GM15510 (cell line): ENCODE data around the gene GMDS.

Source experiments
- POLR2A ChIP-seq: IDR thresholded peaks from 3 replicates; pipeline ENCODE4 v1.6.1; 2011; ENCODE audit warnings: borderline replicate concordance; ENCODE audit not compliant: insufficient read length; ENCODE audit errors: extremely low read depth

GMDS gene

DNA sequence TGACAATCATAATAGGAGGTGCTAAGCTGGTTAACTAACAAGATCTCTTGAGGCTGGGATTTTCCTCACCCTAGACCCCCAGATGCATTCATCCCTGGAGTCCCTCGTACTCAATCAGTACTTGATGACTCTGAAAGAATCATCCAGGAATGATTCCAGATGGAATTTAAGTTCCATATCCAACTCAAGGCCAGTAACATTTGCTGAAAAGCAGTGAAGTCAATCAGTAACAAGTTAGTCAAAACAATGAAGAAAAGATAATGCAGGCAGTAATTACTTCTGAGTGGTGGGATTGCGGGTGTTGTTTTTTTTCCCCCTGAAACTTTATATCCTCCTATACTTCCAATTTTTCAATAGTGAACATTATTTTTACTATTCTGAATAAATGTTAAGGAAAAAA, 18.6 kb downstream of the GMDS start:
- no peak for TF ChIP-seq POLR2A

DNA sequence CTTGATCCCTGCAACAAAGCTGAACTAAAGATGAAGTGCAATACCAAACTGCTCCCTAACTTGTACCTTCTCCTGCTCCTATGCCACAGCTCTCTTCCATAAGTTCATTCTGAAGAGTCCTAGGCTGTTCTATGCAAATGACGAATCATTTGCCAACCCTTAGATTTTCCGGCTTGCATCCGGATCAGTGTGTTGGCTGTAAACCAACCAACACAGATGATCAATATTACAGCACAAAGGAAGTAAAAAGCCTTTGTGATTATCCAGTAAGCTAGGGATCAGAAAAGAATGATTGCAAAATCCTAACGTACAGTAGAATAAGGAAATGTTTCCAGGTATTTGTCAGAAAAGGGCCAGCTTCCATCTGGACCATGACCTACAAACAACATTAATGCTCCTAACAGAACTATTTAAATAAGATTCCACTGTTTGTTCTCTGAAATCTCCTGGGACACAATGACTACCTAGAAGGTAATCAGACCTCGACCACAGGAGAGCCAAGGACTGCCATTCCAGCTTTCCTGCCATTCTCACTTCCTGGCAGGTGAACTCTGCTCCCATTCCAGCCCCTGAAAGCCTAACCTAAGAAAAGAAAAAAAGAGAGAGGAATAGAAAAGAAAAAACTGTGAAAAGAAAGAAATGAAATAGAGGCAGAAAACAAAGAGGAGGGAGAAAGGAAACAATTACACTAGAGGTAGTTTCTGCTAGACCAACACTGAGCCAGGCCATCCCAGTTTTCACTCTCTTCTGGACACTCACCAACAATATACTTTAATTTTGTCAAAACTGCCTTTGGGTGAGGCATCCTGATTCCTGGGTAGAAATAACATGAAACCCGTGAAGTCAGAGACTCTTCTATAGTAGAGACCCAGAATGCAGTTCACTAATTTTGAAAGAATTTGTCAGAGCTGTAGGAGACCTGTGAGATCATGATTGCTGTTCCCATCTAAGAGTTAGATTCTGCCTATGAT, 19.7 kb downstream of the GMDS start:
- no peak for TF ChIP-seq POLR2A

DNA sequence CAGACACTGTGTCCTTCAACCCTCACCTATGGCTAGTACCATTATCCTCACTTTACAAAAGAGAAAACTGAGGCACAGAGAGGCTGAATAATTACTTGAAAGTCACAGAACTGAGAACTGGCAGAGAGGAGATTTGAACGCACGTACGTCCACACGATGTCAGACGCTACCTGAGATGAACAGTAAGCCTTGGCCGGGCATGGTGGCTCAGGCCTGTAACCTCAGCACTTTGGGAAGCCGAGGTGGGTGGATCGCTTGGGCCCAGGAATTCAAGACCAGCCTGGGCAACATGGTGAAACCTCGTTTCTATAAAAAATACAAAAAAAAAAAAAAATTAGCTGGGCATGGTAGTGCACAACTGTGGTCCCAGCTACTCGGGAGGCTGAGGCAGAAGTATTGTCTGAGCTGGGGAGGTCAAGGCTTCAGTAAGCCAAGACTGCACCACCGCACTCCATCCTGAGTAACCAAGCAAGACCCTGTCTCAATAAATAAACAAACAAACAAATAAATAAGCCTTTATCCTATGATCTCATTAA, 20.5 kb downstream of the GMDS start:
- no peak for TF ChIP-seq POLR2A

DNA sequence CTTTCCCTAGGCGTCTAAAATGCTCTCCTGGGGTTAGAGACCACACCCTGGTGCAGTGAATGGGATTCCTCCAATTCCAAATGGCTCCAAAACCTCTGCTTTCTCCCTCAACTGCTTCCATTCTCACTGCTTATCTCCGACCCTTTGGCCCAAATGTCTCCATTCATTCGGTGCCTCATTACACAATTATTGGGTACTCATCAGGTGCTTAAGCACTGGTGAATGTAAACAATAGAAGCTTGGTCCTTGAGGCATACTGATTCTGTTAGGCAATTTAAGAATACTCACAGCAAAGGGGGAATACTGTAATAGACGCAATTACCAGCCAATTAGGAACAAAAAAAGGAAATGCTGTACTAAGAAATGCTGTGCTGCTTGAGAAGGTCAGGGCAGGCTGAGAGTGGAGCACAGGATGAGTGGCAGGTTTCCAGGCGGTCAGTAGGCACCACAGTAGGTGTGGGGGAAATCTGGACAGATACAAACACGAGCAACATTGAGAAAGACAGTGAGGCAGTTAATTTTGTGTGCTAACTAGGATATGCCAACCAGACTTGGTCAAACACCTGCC, 23.0 kb downstream of the GMDS start:
- TF ChIP-seq POLR2A = no peak

DNA sequence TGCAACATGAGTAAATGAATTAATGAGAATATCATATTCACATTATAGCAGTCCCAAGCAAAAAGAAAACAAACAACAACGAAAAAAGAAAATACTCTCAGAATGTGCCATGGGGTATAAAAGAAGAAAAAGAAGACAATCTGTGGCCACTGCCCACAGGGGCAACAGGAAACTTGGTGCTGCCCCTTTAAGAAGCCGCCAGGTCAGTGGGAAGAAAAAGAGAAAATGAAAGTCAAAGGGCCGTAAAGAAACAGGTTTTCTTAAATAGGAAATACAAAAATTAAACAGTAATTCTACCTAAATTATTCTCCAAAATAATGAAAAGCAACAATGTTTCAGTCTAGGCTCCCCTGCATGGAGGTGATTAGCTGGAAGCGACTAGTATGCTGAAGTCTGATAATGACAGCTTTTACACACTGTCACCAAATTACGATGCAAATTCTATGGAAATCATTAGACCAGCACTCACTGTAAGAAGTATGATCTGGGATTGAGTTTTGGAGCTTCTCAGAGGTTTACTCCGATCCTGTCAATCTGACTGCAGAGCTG, 23.6 kb downstream of the GMDS start:
- no peak for TF ChIP-seq POLR2A

DNA sequence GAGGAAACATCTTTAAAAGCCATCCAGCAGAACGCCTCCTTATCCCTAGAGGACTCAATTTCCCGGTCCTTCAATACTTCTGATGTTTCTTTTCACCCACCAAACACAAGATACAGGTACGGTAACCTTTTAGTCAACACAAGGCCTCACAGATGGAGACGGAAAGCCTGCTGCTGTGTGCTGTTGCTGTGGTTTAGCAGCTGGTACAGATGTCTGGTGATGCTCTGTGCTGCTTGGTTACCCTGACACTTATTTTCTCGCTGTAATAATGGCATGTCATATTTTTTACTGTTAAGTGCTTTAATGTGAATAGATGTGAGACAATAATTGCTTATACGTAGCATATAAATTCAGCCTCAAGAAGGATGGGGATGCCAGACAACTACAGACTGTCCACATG, 25.3 kb downstream of the GMDS start:
- no peak for TF ChIP-seq POLR2A

DNA sequence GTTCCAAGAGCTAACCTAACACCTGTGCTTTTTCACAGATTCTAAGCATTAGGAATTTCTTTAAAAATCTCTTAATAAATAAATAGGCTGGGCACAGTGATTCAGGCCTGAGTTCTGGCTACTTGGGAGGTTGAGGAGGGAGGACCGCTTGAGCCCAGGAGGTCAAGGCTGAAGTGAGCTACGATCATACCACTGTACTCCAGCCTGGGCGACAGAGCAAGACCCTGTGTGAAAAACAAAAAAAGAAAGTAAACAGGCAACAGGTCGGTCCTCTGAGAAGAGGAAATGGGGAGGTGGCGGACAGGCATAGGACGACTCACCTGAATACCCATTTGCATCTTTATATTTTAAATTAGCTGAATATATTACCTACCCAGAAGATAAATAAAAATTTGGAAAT, 26.5 kb downstream of the GMDS start:
- TF ChIP-seq POLR2A = no peak

DNA sequence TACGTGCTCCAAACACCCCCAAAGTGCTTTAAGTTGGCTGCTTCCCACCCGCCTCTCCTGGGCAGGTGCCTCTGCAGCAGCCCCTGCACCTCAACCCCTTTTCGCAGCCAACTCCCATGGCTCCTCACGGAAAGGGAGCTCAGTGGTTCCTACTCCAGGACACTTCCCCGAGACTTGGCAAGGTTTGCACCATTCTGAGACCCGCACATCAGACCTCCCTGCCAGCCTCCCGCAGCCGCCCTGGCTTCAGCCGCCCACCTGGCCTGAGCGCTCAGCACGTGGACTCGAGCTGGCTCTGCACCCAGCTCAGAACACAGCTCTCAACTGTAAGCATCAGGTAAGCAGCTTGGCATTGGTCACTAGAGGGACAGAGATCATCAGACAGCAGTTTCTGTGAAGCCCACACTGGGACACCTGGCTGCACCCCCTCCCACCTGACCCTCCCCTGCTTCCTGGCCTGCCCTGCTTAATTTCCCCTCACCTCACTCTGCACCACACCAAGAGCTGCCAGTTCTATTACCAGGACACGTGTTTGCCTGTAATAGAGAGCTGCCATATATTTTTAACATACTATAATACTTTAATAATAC, 28.5 kb downstream of the GMDS start:
- no peak for TF ChIP-seq POLR2A

DNA sequence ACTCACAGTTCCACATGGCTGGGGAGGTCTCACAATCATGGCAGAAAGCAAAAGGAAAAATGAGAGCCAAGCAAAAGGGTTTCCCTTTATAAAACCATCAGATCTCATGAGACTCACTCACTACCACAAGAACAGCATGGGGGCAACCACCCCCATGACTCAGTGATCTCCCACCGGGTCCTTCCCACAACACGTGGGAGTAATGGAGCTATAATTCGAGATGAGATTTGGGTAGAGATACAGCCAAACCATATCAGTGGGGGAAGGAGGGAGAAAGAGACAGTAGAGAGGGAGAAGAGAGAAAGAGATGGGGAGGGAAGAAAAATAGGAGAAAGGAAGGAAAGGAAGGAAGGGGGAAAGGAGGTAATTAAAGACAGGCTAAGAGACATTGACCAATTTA, 30.1 kb downstream of the GMDS start:
- TF ChIP-seq POLR2A = no peak

DNA sequence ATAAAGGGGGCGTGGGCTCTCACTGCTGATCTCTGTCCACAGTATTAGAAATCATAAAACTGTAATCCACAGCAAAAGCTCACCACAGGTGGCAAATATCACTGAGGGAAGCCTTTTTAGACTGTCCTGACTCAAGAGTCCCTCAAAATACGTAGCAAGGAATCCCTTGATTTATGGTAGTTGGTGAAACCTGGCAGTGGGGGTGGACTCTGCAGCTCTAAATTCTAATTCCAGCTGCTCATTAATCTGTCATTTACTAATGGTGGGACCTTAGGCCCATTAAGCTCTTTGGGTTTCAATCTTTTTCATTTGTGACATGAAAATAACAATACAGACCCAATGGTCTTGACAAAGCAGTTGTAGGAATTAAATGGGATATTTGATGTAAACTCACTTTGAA, 32.3 kb downstream of the GMDS start:
- TF ChIP-seq POLR2A = no peak

DNA sequence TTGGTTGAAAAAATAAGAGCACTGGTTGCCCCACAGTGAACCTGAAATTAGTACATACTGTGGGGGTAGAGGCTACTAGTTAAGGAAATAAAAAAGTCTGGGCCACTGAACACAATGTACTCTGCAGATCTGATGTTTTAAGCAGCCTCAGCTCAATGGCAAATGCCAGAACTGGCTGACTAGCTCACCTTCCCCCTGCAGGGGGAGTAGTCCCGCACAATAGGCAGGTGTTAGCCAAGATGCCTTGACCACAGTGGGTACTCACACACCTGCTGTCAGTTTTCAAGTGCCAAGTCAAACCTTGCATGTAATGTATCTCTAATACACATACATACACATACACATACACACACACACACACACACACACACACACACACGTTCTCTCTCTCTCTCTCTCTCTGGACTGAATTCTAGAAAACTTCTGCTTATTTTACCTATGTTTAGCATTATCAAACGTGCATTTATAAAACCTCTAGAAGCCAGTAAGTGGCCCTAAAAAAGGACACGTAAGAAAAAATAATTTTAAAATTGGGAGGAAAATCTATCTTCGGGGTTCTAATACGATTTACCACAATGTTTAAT, 36.1 kb downstream of the GMDS start:
- TF ChIP-seq POLR2A = no peak

DNA sequence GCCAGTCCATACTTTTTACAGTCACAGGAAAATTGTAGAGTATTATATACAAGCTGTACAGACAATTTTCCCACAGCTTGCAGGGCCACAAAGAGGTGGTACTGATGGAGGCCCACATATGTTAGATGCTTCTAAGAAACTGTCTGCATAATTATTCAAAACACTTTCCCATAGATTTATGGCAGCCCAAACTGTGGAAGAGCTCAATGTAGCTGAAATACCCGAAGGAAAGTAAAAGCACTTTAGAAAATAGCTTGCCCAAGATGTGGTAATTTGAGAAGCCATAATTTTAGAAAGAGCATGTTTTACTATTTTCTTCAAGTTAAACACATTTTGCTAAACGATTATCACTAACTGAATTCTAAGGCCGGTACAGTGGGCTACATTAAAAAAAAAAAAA, 36.9 kb downstream of the GMDS start:
- TF ChIP-seq POLR2A = no peak

DNA sequence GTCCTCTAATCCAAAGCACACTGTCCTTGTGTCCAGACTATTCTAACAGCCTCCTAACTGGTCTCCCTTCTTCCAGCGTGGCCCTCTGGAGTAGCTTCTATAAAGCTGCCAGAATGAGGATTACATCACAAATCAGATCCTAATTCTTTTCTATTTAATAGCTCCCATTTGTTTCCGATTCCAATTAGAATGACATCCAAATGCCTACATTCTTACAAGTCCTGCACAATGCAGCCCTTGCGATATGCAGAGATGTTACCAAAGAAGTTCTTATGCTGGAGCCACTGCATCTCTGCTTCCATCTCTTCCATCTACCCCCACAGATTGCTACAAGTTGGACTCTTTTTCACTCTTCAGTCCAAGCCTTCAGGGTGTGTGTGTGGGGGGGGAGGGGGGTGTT, 40.0 kb downstream of the GMDS start:
- TF ChIP-seq POLR2A = no peak

DNA sequence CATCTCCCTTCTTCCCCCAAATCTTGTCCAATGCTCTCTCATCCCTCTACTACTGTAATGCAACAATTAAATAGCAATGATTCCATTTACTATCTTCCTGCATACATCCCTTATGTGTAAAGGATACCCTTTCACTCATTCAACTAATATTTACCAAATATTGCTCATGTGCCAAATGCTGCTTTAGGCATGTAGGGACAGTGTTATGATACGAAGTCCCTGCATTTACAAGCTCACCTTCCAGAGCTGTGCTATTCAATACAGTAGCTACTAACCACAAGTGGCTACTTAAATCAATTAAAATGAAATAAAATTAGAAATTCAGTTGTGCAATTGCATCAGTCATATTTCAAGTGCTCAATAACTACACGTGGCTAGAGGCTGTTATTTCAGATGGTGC, 41.1 kb downstream of the GMDS start:
- TF ChIP-seq POLR2A = no peak

DNA sequence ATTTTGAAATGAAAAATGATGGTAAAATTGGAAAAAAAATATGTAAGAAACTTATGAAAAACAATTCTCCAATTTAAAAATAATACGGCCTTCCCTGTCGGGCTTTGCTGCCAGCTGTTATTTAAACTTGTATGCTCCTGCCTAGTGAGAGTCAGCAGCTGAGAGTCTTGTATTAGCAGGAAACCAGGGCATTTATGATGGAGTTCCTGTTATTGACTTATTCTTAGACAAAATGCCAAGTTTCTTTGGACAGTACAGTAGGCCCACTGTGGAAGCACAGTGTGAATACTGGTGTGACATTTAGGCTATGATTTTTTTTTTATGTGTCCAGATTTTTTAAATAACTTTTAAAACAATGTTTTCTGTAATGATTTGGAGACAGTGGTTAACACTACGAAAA, 42.1 kb downstream of the GMDS start:
- TF ChIP-seq POLR2A = no peak
